HG03457 (cell line): ENCODE results near the gene SEC14L5.
"Not testable (repeated sequence)": the region's sequence is repeated elsewhere in the genome, so short reads cannot be mapped to it uniquely, and the experiment has no call there.

Experiments used
- ATAC-seq: cut with Tn5 transposase; IDR thresholded peaks from one replicate; pipeline ENCODE4 v1.9.1; 2021; ENCODE audit warnings: moderate number of reproducible peaks; ENCODE audit not compliant: unreplicated experiment

Gene SEC14L5

DNA sequence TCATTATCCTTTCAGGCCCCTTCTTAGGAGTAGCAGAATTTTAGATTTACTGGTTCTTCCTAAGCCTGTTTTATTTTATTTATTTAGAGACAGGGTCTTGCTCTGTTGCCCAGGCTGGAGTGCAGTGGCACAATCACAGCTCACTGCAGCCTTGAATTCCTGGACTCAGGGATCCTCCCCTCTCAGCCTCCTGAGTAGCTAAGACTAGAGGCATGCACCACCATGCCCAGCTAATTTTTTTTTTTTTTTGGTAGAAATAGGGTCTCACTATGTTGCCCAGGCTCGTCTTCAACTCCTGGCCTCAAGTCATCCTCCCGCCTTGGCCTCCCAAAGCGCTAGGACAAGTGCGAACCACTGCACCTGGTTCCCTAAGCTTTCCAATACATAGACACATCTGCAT, 28.5 kb upstream of the SEC14L5 start:
- not testable (repeated sequence) for ATAC-seq

DNA sequence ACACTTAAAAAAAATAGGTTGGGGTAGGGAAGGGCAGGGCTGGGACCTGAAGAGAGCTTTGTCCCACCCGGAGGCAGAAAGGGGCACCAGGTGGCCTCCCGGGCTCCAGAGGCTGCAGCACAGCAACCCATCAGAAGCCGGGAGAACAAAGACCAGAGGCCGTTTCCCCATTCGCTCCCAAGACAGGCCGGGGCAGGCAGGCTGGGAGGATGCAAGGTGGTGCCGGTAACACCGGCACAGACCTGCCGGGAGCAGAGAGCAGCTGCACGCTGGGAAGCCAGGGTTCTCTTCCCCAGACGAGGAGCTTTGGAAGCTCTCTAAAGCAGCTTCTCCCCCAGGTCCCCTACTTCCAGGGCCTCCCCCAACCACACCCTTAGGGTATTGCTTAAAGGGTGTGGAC, 26.7 kb upstream of the SEC14L5 start:
- no peak for ATAC-seq

DNA sequence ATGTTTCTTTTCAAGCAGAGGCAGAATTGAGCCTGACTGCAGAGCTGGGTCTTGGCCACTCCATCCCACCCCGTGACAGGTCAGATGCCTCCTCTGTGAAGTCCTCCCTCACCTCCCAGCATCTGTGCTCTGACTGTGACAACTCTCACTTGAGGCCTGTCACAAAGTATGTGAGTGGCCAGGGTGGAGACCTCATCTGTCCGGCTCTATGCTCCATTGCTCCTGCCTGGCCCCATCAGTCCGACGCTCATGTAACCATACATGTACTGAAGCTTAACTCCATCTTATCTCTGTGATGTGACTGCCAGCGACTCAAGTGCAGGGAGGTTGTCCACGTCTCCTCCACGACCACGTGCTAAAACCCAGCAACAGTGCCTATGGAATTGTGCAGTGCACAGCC, 24.7 kb upstream of the SEC14L5 start:
- no peak for ATAC-seq

DNA sequence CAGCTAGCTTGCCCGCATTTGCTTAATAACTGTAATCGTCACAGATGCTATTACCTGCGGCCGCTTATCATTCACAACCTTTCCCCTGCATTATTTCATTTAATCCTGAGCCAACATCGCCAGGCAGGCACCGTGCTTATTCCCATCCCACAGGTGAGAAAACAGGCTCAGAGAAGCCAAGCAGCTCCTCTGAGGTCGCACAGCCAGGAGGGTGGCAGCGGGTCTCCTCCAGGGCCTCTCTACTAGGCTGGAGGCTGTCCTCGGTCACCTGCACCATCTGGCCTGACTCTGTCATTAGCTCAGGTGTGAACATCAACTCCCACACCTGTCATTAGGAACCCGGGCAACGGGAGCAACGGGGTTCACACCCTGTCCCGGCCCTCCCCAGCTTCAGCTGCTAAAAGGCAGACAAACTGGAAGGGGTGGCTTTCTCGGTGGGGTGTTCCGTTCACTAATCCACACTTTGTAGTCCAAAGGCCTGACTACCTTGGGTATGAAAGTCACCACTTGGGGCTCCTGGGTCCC, 24.2 kb upstream of the SEC14L5 start:
- ATAC-seq = no peak

DNA sequence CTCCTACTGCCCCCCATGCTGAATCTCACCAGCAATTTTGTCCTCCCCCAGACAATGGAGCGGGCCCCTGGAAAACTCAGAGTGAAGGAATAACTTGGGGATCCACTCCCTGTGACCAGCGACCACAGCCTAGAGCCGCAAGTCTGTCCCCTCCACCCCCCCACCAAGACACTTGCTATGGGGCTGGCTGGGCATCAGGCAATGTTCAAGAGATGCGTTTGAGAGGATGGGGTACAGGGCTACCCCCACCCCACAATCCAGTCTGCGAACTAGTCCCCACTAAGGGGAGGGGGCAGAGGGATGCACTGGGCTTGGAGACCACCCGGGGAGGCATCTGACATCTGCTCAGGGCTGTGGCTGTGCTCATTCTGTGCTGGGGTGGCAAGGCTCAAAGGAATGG, 23.5 kb upstream of the SEC14L5 start:
- no peak for ATAC-seq

DNA sequence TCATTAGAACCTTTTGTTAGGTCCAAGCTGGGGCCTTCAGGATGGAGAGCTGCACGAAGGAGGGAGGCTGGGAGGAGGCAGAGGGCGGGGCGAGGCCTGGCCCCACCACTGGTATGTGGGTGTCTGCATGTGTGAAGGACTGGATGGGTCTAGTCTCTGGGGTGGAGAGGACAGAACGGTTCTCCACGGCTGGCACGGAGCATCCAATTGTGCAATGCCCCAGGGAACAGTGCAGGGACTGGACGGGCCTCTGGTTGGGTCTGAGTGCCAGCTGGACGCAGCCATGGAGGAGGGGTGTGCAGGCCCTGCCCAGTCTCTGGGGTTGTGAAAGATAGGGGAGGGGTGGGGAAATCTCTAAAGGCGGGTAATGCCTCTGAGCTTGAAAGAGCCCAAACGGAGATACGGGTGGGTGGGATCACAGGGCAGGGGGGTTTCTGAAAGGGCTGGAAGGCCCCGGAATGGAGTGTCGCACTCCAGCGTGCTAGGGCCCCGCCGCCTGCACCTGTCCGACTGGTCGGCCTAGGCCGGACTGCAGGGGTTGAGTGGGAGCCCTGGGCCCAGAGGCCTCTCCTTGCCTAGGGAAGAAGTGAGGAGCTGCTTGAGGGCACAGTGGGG, 22.8 kb upstream of the SEC14L5 start:
- ATAC-seq = no peak

DNA sequence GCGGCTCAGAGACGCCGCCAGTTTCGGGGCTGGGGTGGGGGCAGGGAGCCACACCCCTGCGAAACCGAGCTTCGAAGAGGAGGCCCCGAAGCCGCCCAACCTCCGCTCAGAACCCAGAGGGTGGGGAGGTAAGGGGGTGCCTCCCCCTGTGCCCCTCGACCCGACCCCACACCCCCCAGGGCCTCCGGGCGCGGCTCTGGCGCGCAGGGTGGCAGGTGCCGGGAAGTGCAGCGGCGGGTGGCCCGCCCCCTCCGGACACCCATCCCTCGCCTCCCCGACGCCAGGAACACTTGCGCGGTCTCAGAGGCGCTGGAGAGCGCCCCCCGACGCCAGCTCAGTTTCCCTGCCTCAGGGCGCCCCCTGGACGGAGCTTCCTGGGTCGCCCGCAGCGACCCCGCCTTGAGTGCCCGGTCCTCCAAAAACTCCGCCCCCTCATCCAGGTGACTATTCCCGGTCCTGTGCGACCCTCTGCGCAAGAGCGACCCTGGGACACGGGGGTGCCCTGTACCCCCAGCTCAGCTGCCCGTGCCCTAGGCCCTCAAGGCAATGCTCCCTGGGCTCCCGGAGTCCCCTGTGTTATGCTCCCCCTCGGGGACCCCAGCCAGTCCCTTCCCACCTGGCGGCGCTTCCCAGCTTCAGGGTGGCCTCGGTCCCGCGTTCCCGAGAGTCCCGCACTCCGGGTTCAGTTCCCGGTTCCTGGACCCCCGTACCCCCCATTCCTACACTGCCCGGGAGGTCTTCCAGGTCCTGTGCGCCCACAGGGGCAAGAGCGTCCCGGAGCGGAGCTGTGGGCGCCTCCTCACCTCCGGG, 21.7 kb upstream of the SEC14L5 start:
- no peak for ATAC-seq

DNA sequence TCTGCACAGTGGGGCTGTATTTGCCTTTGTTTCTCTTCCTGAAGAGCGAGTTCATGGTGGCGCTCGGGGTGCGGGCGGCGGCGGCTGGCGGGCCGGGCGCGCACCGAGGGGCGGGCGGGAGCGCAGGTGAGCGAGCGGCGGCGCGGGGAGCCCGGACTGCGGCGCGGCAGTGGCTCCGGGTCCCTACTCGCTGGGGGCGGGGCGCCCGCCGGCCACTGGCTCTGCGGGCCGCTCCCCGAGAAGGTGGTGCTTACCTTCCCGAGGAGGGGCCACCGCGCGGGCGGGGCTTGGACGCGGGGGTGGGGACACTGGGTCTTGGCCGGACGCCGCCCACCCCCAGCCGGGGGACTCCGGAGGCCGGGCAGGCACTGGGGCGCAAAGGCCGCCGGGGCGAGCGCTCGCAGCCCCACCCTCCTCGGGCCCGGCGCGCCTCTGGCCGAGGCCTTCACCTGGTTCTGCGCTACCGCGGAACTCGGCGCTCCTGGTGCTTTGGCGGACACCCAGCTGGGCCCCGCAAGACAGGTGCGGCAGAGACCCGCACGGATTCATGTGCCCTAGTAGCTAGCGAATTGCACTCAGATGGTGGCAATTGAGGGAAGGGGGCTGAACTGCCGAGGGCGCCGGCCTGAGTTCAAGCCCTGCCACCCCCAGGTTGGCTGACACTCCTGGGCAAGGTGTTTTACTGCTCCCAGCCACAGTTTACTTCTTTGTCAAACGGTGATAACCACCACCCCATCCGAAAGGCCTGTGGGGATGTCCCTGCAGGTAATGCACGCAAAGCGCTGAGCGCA, 20.9 kb upstream of the SEC14L5 start, which contains the start of gene PPL:
PPL (minus strand) TSS at position 158 of the 791 bp plus-strand sequence; CDS start at position 55, 103 bp downstream.
- no peak for ATAC-seq

DNA sequence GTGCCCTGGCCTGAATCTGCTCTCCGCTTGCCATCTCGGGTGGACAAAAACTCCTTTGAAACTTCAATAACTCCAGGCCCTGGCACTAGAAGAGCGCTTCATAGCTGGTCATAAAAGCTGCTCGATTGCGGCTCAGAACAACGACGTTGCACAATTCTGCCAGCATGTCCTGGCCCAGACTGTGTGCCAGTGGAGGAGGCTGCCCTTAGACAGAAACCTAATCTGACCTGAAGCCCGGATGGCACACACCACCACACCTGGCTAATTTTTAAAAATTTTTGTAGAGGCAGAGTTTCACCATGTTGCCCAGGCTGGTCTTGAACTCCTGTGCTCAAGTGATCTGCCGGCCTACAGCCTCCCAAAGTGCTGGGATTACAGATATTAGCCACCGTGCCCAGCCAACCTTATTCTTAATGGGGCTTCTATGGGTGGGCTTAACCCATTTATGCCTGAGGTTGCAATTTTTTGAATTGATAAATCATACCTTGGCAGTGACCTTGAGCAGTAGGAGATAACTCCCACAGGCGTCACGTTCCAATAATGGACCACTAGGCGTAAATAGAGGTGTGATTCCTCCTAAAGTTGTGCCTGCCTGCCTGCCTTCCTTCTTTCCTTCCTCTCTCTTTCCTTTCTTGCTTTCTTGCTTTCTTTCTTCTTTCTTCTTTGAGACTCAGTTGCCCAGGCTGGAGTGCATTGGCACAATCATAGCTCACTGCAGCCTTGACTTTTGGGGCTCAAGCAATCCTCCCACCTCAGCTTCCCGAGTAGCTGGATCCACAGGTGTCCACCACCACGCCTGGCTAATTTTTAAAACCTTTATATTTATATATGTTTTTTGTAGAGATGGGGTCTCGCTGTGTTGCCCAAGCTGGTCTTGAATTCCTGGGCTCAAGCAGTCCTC, 20.1 kb upstream of the SEC14L5 start:
- no peak for ATAC-seq

DNA sequence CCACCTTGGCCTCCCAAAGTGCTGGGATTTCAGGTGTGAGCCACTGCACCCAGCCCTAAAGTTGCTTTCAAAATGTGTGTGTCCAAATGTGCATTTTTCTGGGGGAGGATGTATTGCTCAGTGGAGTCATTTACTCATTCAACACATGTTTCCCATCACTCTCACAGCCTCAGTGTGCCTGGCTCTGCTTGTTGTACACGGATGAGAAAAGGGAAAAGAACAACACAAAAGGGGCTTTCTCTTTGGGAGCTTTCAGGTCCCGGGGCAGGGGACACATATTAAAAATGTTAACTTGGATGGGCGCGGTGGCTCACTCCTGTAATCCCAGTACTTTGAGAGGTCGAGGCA, 19.5 kb upstream of the SEC14L5 start:
- no peak for ATAC-seq

DNA sequence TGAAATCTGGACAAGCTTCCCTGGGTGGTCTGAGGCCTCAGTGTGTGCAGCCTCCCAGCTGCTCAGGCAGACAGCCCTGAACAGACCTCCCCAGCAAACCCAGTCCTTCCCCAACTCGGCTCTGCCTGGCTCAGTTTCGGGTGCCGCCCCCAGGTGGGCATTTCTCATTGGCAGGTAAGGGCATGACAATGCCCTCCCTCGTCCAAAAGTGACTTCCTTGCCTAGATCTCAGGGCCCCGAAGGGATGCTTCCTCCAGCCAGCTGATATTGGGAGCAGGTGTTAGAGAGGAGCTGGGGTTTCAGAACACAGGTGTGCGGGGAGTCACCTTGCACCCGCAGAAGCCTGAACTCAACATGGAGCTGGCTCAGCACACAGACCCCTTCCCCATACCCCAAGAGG, 17.4 kb upstream of the SEC14L5 start:
- ATAC-seq = no peak

DNA sequence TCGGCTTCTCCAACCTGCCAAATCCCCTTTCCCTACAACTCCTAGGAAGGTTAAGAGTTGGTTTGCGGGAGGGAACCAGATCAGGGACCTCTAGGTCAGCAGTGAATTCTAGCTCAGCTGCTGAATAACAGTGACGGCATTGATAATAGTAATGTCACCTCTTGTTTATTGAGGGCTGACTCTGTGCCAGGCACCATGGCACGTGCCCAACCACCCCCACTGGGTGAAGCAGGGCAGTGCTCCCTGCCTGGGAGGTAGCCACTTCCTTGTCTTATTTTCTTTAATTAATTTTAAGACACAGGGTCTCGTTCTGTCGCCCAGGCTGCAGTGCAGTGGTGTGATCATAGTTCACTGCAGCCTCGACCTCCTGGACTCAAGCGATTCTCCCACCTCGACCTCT, 15.6 kb upstream of the SEC14L5 start:
- no peak for ATAC-seq

DNA sequence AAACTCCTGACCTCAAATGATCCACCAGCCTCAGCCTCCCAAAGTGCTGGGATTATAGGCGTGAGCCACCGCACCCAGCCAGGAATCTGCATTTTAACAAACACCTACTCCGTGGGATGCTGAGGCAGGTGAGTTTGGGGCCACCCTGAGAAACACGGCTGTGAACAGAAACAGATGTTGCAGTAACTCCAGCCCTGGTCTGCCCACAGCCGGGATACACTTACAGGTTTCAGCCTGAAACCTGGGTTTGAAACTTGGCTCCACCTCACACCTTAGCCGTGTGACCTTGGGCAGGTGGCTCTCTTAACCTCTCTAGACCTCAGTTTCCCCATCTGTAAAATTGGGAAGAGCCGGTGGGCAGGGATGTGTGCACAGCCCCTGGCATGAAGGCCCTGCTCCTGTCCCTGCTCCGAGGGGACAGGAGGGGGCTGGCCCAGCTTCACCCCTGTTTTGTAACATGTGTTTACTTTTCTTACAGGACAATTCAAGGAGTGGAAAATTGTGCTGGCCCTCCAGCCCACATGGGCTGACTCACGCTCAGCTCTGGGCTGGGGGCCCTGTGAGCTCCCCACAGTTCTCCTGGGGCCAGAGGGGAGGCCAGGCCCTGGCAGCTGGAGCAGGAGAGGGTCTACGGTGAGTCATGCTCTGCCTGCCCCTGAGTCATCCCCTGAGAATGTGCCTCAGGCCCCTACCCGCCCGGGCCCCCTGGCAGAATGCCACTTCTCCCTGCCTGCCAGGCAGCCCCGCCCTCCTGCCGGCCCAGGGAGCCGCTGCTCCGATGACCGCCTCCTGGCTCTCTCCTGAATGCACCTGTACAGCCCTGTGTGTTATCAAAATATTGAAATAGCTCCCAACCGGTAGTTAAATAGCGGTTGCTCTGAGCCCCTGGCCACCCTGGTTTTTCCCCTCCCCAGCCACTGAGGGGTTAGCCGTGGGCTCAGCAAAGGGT, 13.5 kb upstream of the SEC14L5 start:
- ATAC-seq = no peak

DNA sequence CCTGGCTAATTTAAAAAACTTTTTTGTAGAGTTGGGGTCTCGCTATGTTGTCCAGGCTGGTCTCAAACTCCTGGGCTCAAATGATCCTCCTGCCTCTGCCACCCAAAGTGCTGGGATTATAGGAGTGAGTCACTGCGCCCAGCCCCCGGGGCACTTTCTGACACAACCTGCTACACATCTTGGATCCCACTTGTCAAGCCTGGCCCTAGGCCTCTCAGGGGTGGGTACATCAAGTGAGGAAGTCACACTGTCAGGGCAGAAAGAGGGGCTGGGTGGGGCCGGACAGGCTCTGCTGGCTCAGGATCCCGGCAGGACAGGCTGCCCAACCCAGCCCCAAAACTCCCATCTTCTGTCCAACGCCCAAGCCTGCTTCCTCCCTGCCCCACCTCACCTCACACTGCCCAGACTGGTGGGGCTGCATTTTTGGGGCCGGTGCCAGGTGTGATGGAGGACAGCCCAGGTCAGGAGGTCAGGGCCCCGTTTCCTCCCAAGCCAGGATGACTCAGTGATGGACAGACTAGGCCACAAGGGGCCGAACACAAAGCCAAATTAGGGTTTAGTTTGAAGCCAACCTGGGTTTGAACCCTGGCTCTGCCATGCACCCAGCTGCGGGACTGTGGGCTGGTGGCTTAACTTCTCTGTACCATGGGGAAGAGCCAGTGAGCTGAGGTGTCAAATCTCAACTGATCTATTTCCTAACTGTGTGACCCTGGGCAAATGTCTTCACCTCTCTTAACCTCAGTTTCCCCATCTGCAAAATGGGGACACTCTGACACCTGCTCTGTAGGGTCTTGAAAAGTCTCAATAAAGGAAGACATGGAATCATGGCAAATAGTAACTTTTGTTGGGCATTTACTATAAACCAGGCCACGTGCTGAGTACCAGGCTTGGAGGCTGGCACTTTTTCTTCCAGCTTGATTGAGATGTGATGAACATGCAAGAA, 12.3 kb upstream of the SEC14L5 start:
- ATAC-seq = no peak

DNA sequence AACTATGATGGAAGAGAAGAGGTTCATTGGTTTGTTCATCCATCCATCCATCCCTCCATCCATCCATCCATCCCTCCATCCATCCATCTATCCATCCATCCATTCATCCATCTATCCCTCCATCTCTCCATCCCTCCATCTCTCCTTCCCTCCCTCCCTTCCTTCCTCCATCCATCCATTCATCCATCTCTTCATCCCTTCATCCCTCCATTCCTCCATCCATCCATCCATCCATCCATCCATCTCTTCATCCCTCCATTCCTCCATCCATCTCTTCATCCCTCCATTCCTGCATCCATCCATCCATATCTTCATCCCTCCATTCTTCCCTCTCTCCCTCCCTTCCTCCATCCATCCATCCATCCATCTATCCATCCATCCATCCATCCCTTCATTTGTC, 11.2 kb upstream of the SEC14L5 start:
- ATAC-seq = no peak

DNA sequence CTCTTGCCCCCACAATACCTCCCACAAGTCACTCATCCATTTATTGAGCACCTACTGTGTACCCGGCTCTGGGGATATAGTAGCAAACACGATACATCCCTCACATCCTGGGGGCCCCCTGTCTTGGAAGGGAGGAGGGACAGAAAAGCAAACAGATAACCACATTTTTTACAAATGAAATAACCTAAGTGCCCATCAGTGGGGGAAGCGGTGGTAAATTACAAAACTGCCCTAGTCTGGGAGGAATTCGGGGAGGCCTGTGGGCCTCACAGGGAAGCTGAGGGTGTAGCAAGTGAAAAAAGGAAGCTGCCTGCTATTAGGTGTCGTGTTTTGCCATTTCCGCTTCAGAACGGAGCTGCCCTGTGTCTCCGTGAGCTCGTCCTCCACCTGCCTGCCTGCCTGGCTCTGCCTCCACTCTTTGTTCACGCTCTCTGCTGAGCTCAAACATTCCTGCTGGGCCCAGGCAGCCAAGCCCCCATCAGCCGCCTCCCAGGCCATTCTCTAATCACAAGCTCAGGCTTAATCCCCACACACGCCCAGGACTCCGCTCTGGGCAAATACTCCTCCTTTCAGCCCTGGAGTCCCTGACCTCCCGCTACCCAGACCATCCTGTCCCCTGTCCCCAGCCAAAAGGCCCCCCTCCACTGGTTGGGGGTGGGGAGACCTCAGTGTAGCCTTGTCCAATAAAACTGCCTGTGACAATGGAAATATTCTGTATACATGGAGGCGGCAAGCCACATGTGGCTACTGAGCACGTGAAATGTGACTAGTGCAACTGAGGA, 10.2 kb upstream of the SEC14L5 start:
- no peak for ATAC-seq

DNA sequence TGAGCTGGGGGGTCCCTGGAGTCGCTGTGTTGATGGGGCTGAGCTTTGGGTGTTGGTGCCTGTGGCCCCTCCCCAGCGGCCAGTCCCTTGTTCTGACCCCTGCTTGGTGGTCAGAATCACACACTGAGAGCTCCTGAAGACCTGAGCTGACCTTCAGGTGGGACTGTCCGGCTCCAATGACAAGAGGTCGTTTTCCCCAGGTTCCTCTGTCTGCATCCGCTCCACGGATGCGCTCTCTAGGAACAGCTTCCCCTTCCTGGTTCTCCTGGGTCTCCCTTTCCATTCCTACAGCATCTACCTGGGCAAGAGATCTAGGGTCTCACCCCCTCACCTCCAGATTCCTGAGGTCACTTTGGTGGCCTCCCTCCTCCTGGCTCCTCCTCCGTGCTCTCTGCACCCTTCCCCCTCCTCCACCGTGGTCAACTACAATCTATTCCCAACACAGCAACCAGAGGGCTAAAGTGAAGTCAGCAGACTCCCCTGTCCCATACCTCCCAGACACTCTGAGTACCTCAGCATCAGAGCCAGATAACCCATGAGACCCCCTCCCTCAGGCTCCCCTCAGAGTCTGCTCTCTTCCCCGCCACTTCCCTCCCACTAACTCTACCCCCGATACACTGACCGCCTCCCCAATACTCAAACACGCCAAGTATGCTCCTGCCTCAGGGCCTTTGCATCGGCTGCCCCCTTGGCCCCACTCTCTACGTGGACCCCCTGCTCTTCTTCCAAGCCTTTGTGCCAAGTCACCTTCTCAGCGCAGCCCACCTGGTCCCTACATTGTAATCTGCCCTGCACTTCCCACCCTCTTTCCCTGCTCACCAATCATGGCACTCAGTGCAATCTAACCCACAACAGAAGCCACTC, 9.0 kb upstream of the SEC14L5 start:
- no peak for ATAC-seq
